Liver (tissue), 9 donors: ENCODE measurements around the gene WDR82. TPM values are rescaled to one million over a fixed set of nuclear protein-coding genes. Genes with fewer than 3 reads are reported as not detected.

Source experiments
- DNase-seq: peaks from one replicate; pipeline ENCODE4 v3.0.0-alpha.2; 2017; ENCODE audit warnings: low spot score
- H3K27ac ChIP-seq, 2 donors: one replicate each; pipeline ENCODE4 v1.7.0; 2013; ENCODE audit warnings: inconsistent platforms in 2 of 2, low read length in 2 of 2, control low read depth in 1 of 2, low read depth in 1 of 2, mild to moderate bottlenecking in 1 of 2
- H3K27me3 ChIP-seq, 4 donors: one replicate each; pipeline versions ENCODE4 v1.6.1 to v1.7.0; 2013; ENCODE audit warnings: low read length in 3 of 4, inconsistent platforms in 1 of 4, mild to moderate bottlenecking in 1 of 4, moderate library complexity in 1 of 4; ENCODE audit not compliant: control insufficient read depth in 4 of 4, insufficient read depth in 4 of 4
- H3K36me3 ChIP-seq, 4 donors: one replicate each; pipeline versions ENCODE4 v1.6.1 to v1.7.0; 2013; ENCODE audit warnings: low read length in 3 of 4, mild to moderate bottlenecking in 3 of 4, low read depth in 1 of 4, moderate library complexity in 1 of 4; ENCODE audit not compliant: control insufficient read depth in 4 of 4, insufficient read depth in 3 of 4
- H3K4me1 ChIP-seq, 4 donors: one replicate each; pipeline versions ENCODE4 v1.6.1 to v1.7.0; 2013; ENCODE audit warnings: low read length in 3 of 4, mild to moderate bottlenecking in 3 of 4, moderate library complexity in 1 of 4; ENCODE audit not compliant: control insufficient read depth in 4 of 4, insufficient read depth in 4 of 4
- H3K4me3 ChIP-seq, 3 donors: one replicate each; pipeline versions ENCODE4 v1.6.1 to v1.7.0; 2013; ENCODE audit warnings: low read length in 3 of 3, control low read depth in 1 of 3, low read depth in 1 of 3, mild to moderate bottlenecking in 1 of 3
- H3K9ac ChIP-seq, 2 donors: one replicate each; pipeline ENCODE4 v1.7.0; 2013; ENCODE audit warnings: low read length in 2 of 2, mild to moderate bottlenecking in 2 of 2, moderate library complexity in 2 of 2, control low read depth in 1 of 2, low read depth in 1 of 2
- H3K9me3 ChIP-seq, 4 donors: one replicate each; pipeline versions ENCODE4 v1.6.1 to v1.7.0; 2013; ENCODE audit warnings: low read length in 3 of 4; ENCODE audit not compliant: control insufficient read depth in 4 of 4
- ATF3 ChIP-seq: IDR thresholded peaks from 2 replicates; pipeline ENCODE4 v1.6.1; 2016; ENCODE audit warnings: antibody characterized with exemption
- CTCF ChIP-seq: fragments of 150-350 bp; IDR thresholded peaks from 2 replicates; pipeline ENCODE4 v1.5.1; 2017; ENCODE audit warnings: improper control_type of control experiment, low read depth, low read length; ENCODE audit not compliant: missing input control
- GABPA ChIP-seq, 2 donors: IDR thresholded peaks in 1 of 2; conservative IDR thresholded peaks in 1 of 2; 2 replicates each; pipeline ENCODE4 v1.6.1; 2016; ENCODE audit warnings: antibody characterized with exemption in 2 of 2, mild to moderate bottlenecking in 1 of 2, moderate library complexity in 1 of 2
- HNF4A ChIP-seq, 2 donors: conservative IDR thresholded peaks; 2 replicates each; pipeline ENCODE4 v1.6.1; 2016; ENCODE audit warnings: antibody characterized with exemption in 2 of 2, mild to moderate bottlenecking in 2 of 2
- HNF4G ChIP-seq: IDR thresholded peaks from 2 replicates; pipeline ENCODE4 v1.6.1; 2016; ENCODE audit warnings: antibody characterized with exemption
- JUND ChIP-seq, 2 donors: IDR thresholded peaks; 2 replicates each; pipeline ENCODE4 v1.6.1; 2016; ENCODE audit warnings: antibody characterized with exemption in 2 of 2
- MAX ChIP-seq: IDR thresholded peaks from 2 replicates; pipeline ENCODE4 v1.6.1; 2016; ENCODE audit warnings: antibody characterized with exemption
- NR2F2 ChIP-seq: IDR thresholded peaks from 2 replicates; pipeline ENCODE4 v1.6.1; 2016; ENCODE audit warnings: antibody characterized with exemption
- RAD21 ChIP-seq, 2 donors: IDR thresholded peaks; 2 replicates each; pipeline ENCODE4 v1.6.1; 2016; ENCODE audit warnings: antibody characterized with exemption in 2 of 2, mild to moderate bottlenecking in 2 of 2
- REST ChIP-seq: IDR thresholded peaks from 2 replicates; pipeline ENCODE4 v1.6.1; 2016; ENCODE audit warnings: antibody characterized with exemption, mild to moderate bottlenecking
- RXRA ChIP-seq, 2 donors: IDR thresholded peaks; 2 replicates each; pipeline ENCODE4 v1.6.1; 2017 to 2018; ENCODE audit warnings: antibody characterized with exemption in 2 of 2, mild to moderate bottlenecking in 1 of 2
- SP1 ChIP-seq: IDR thresholded peaks from 2 replicates; pipeline ENCODE4 v1.6.1; 2018; ENCODE audit warnings: antibody characterized with exemption, mild to moderate bottlenecking
- TAF1 ChIP-seq: conservative IDR thresholded peaks from 2 replicates; pipeline ENCODE4 v1.6.1; 2016; ENCODE audit warnings: antibody characterized with exemption, mild to moderate bottlenecking
- YY1 ChIP-seq: IDR thresholded peaks from 2 replicates; pipeline ENCODE4 v1.6.1; 2016; ENCODE audit warnings: antibody characterized with exemption, mild to moderate bottlenecking
- WGBS: extraction: QIAGEN DNeasy Blood & Tissue Kit; methylation state at CpG from one replicate; pipeline ENCODE4 v1.1.7; 2013; 5-methylcytosine and 5-hydroxymethylcytosine counted together
- polyA plus RNA-seq, 2 donors: library from polyadenylated mRNA; stranded (reverse) in 1 of 2; unstranded in 1 of 2; fragments of 200-250 nt in 1 of 2; fragments of >200 nt in 1 of 2; fragmentation: Nextera tagmentation in 1 of 2; extraction: Ambion mirVana in 1 of 2; gene quantifications; one replicate each; pipeline versions ENCODE4 v1.2.1 to v1.2.3, GENCODE V29; 2013 to 2015
- total RNA-seq, 2 donors: library from RNA; depleted of rRNA; stranded (reverse); fragments of >200 nt; gene quantifications; one replicate each; pipeline ENCODE4 v1.2.3, GENCODE V29; 2014
- donor health status: healthy.
- donor health status: healthy.
- donor health status: healthy.
- donor health status: healthy.
- donor health status: healthy.

The WDR82 gene
- total and polyA plus RNA-seq, 4 donors = 4.3 to 44.3 (median 25.5) TPM

- Histone ChIP-seq H3K27ac (no peak within 1 kb of the TSS), H3K9ac (no peak within 1 kb of the TSS), H3K27me3 (no peaks in the 10 kb centered on the region), H3K4me3 (no peak within 1 kb of the TSS), H3K9me3 (no peaks in the 10 kb centered on the region), H3K36me3 (peaks cover 4 to 29% (median 9%) of the 10 kb centered on the region in 4 donors), H3K4me1 (peaks cover 0 to 2% (median 1%) of the 10 kb centered on the region in 4 donors)
- WGBS = 80% methylated on average over 9 of the region's 9 CpGs
- no peak for DNase-seq
- TF ChIP-seq ATF3 = no peak
- no peak for TF ChIP-seq TAF1
- TF ChIP-seq JUND (IDR thresholded peaks at IDR 0.05) = no peak
- TF ChIP-seq HNF4G = no peak
- no peak for TF ChIP-seq MAX
- no peak for TF ChIP-seq SP1
- no peak for TF ChIP-seq GABPA (IDR thresholded peaks at IDR 0.05 in 1 of 2, conservative IDR thresholded peaks at IDR 0.05 in 1 of 2)
- no peak for TF ChIP-seq CTCF
- no peak for TF ChIP-seq RXRA (IDR thresholded peaks at IDR 0.05)
- TF ChIP-seq HNF4A (conservative IDR thresholded peaks at IDR 0.05) = no peak
Observed at GRCh38 chr3:52225452-52226228, 52.8 kb downstream of the WDR82 start, which contains the start of gene TLR9. Gene TLR9, minus strand, starts transcription at chr3:52225645. Its CDS starts 116 bp downstream, at chr3:52225529.

- TF ChIP-seq RAD21 (IDR thresholded peaks at IDR 0.05) (no peak), HNF4A (conservative IDR thresholded peaks at IDR 0.05) (no peak), YY1 (no peak), SP1 (no peak), GABPA (IDR thresholded peaks at IDR 0.05 in 1 of 2, conservative IDR thresholded peaks at IDR 0.05 in 1 of 2) (no peak), NR2F2 (no peak), RXRA (IDR thresholded peaks at IDR 0.05) (no peak), REST (no peak)
- Histone ChIP-seq H3K4me1 (peaks cover 0 to 6% (median 3%) of the 10 kb centered on the region in 4 donors), H3K4me3 (no peak overlapping the region), H3K36me3 (peaks cover 0 to 10% (median 0%) of the 10 kb centered on the region in 4 donors), H3K27ac (no peak overlapping the region), H3K9ac (no peak overlapping the region), H3K27me3 (no peaks in the 10 kb centered on the region), H3K9me3 (no peaks in the 10 kb centered on the region)
- no peak for DNase-seq
- WGBS = 96% methylated on average over 32 of the region's 32 CpGs
Observed at GRCh38 chr3:52223449-52224408, 54.7 kb downstream of the WDR82 start.
